ENCODE measurements around the gene ASPHD2.

DNA sequence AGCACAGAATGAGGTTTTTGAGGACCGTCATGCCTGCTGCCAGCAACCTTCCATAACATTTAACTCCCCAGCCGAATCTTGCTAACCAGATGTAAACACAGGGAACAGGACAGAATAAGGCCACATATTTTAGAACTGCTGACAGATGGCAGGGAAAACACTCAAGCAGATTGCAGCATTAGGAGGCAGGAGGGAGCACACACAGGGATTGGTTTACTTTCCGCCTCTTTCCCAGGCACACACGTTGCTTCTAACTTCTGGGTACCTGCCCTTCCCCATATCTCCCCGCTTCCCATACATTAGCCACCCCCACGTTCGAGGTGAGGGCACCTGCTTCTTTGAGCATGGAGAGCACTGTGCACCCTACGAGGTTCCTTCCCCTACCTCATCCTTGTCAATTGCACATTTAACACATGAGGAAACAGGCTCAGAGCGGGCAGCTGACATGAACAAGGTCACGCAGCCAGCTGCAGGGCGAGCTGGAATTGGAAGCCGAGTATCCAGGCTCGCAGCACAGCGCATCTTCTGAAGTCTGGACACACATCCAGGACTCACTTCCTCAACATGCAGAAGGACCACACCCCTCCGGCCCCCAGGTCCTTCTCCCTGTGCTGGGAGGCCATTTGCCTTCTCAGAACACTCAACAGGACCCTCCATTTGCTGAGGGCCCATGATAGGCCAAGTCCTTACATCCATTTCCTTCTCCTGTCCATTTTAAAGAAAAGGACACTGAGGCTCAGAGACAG lies 18.7 kb downstream of the ASPHD2 start:
- TF ChIP-seq, protein P1, sequence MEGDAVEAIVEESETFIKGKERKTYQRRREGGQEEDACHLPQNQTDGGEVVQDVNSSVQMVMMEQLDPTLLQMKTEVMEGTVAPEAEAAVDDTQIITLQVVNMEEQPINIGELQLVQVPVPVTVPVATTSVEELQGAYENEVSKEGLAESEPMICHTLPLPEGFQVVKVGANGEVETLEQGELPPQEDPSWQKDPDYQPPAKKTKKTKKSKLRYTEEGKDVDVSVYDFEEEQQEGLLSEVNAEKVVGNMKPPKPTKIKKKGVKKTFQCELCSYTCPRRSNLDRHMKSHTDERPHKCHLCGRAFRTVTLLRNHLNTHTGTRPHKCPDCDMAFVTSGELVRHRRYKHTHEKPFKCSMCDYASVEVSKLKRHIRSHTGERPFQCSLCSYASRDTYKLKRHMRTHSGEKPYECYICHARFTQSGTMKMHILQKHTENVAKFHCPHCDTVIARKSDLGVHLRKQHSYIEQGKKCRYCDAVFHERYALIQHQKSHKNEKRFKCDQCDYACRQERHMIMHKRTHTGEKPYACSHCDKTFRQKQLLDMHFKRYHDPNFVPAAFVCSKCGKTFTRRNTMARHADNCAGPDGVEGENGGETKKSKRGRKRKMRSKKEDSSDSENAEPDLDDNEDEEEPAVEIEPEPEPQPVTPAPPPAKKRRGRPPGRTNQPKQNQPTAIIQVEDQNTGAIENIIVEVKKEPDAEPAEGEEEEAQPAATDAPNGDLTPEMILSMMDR (IDR thresholded peaks at IDR 0.05), result no peak
- no peak for TF ChIP-seq POLR2AphosphoS5 (IDR thresholded peaks at IDR 0.05)

Measured in prostate gland (tissue), 2 donors.